HG03039 (cell line): Measurements from ENCODE around the gene DHCR7.
"Not testable (repeated sequence)": the region's sequence is repeated elsewhere in the genome, so short reads cannot be mapped to it uniquely, and the experiment has no call there.

Source experiments
- ATAC-seq: cut with Tn5 transposase; IDR thresholded peaks from one replicate; pipeline ENCODE4 v1.9.1; 2021; ENCODE audit warnings: mild to moderate bottlenecking, moderate library complexity; ENCODE audit not compliant: unreplicated experiment

The DHCR7 gene

GRCh38 chr11:71440021-71440755, 8.0 kb downstream of the DHCR7 start:
- no peak for ATAC-seq

- ATAC-seq, result no peak
Measured at GRCh38 chr11:71438650-71439049, 9.5 kb downstream of the DHCR7 start.

- ATAC-seq, result no peak
Measured at GRCh38 chr11:71437879-71438278, 10.3 kb downstream of the DHCR7 start.

- ATAC-seq, result no peak
Measured at GRCh38 chr11:71437399-71437798, 10.8 kb downstream of the DHCR7 start.

DNA sequence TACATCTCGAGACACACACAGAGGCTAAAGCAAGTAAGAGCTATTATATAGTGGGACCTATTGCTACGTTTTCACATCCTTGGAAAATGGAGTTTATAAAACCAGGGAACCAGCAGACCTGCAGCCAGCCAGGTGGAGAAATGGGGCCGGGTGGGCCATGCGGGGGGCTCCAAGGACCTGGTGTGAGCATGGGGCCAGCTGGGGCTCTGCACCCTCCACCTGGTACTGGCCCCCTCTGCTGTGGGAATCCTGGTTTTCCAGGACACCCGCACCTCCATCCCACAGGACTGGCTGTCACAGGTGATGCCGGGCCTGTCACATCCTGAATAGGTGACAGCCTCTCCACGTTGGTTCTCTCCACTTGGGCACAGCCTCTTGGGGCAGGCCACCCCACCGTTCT, 11.3 kb downstream of the DHCR7 start:
- no peak for ATAC-seq

- ATAC-seq, result no peak
Measured at GRCh38 chr11:71435278-71435951, 12.8 kb downstream of the DHCR7 start.

GRCh38 chr11:71434576-71435130, 13.5 kb downstream of the DHCR7 start:
- no peak for ATAC-seq

DNA sequence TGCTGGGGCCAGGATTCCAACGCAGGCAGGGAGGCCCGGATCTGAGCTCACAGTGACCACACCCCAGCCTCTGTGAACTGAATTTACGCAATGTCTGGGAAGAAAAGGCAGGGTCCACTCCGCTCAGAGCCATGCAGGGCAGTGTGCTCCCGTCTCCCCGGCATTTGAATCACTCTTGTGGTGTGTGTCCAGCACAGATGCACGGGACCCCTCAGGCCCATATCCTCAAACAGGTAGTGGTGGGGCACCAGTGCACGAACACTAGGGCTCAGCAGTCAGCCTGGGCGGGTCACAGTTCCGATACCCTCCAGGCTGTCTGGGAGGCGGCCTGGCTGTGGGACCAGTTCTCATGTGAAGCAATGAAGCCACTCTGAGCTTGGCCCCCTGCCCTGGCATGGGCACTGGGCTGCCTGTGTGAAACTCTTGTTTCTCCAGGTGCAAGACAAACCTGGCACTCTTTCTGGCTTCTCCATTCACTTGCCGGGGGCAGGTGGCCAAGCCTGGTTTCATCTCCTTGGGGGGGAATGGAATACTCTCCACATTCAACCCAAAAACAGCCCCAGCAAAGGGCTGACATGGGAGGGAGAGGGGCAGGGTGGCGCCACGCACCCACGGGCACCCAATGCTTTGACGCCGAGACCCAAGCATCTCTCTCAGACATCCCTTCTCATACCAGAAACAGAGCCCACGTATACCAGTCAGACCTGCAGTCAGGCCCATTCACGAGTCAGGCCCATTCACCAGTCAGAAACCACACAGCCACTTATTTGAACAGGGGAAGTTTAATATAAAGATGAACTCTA, 14.3 kb downstream of the DHCR7 start:
- ATAC-seq, result no peak

DNA sequence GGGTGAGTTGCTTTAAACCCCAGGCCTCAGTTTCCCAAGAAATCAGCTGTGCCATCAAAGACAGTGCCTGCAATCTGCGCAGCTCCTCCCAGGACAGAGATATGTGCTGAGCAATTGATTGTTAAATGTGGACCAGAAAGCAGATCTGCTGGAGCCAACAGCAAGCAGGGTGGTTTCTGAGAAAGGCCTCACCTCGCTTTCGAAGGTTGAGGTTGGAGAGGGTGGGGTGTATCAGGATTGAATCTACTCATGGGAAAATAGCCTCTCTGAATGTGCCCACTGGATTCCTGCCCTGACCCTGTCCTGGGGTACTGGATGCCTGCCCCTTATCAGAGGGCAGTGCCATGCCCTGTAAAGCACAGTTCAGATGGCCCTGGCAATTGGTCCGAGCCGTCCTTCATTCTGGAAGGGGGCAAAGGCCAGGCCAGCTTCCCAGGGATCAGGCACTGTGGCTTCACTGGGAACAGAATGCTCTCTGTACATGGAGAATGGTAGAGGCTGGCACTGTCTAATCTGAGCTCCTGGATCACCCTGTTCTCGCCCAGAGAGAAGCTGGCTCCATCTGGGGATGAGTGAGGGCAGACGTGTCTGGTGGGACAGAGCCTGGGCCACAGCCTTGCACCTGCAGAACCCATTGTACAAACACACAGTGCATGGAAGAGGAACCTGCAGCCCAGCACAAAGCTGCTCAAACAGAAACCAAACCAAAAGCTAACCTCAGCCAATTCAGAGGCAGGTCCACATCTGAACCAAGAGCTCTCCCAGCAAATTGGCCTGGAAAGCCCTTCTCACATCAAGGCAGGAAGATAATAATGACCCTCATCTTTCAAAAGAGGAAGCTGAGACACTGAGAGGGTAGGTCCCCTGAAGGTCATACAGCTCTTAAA, 15.2 kb downstream of the DHCR7 start:
- no peak for ATAC-seq

GRCh38 chr11:71431271-71431670, 16.9 kb downstream of the DHCR7 start:
- no peak for ATAC-seq

- ATAC-seq, result no peak
Measured at GRCh38 chr11:71430166-71430565, 18.0 kb downstream of the DHCR7 start.

GRCh38 chr11:71429701-71430100, 18.5 kb downstream of the DHCR7 start:
- ATAC-seq, result no peak

GRCh38 chr11:71428861-71429435, 19.2 kb downstream of the DHCR7 start:
- ATAC-seq, result no peak

DNA sequence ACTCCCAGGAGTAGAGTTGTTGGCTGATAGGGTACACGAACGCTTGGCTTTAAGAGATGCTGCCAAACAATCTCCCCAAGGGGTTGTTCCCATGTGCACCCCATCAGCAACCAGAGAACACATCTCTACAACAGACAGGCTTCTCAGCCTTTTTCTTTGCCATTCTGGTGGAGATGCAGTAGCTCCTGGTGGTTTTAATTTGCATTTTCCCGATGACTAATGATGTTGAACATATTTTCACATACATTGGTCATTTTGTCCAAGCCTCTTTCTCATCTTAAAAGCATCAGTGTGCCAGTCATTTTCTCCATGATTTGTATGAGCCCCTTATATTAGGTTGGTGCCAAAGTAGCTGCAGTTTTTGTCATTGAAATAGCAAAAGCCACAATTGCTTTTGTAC, 21.8 kb downstream of the DHCR7 start:
- ATAC-seq, result no peak

GRCh38 chr11:71425860-71426259, 22.3 kb downstream of the DHCR7 start:
- ATAC-seq, result no peak

DNA sequence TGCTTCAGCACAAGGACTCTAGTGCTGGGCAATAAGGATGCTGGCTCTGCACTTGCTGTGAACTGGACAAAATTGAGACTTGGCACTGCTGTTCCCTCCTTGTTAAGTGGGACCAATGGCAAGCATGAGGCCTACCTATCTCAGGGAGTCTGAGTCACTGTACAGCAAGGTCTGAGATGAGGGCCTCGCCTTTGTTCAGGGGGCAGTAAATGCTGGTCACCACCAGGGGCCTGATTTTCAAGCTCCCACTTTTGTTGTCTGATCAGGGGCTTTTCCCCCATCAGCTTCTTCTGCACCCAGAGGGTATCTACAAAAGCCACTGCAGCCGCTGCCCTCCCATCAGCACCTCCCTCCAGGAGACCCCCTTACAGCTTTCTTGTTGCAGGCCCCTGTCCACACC, 22.8 kb downstream of the DHCR7 start:
- ATAC-seq, result no peak

GRCh38 chr11:71423181-71423790, 24.9 kb downstream of the DHCR7 start:
- ATAC-seq, result no peak

DNA sequence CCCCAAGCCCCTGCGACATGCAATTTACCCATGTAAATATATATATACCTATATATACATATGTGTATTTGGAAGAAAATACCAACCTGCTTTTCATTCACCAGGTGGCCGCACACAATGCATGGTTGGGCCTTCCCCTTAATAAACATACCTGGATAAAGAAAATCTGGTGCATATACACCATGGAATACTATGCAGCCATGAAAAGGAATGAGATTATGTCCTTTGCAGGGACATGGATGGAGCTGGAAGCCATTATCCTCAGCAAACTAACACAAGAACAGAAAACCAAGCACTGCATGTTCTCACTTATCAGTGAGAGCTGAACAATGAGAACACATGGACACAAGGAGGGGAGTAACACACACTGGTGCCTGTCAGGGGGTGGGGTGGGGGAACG, 25.9 kb downstream of the DHCR7 start:
- ATAC-seq, result not testable (repeated sequence)

GRCh38 chr11:71421392-71421950, 26.7 kb downstream of the DHCR7 start:
- no peak for ATAC-seq
